GM12878 (cell line): ENCODE data around the gene SFSWAP. TPM values are rescaled to one million over a fixed set of nuclear protein-coding genes. Genes with fewer than 3 reads are reported as not detected.
"Not testable (repeated sequence)": the region's sequence is repeated elsewhere in the genome, so short reads cannot be mapped to it uniquely, and the experiment has no call there.

Experiments used
- ATAC-seq: fragments of 200-7000 bp; cut with Tn5 transposase; 3 replicates; pipeline ENCODE4 v1.9.1; 2020; ENCODE audit warnings: mild to moderate bottlenecking, moderate library complexity
- BruUV-seq: library from RNA; stranded (reverse); fragments of 400-500 nt; replicated peaks from 2 replicates; lab custom pipeline; 2021; lab: Mats Ljungman, UMichigan
- CTCF ChIA-PET: fragments of 300-600 bp; sonication (Branson Sonifier 250); formaldehyde crosslinking; extraction: SDS; loops from one replicate; lab custom pipeline; 2021; ENCODE audit warnings: inconsistent platforms; lab: Yijun Ruan, JAX
- POLR2A ChIA-PET: fragments of 350-600 bp; formaldehyde crosslinking; extraction: SDS; loops from one replicate; lab custom pipeline; 2021; ENCODE audit warnings: inconsistent platforms; lab: Charles Lee
- RAD21 ChIA-PET: fragments of 300-600 bp; sonication (Branson Sonifier 250); formaldehyde crosslinking; loops from one replicate; lab custom pipeline; 2023; ENCODE audit warnings: antibody characterized with exemption; ENCODE audit not compliant: unreplicated experiment; lab: Charles Lee
- SMC1A ChIA-PET: fragments of 300-600 bp; sonication (Branson Sonifier 250); formaldehyde crosslinking; loops from one replicate; lab custom pipeline; 2023; ENCODE audit not compliant: unreplicated experiment, uncharacterized antibody; lab: Charles Lee
- DNase-seq: peaks from one replicate; pipeline ENCODE4 v3.0.0-alpha.2; 2011; ENCODE audit warnings: low read depth, low spot score
- FAIRE-seq: peaks from 3 replicates; lab custom pipeline; 2011; peaks lifted over from hg19 to GRCh38; lab: Jason Lieb, UNC
- H2AFZ ChIP-seq: 2 replicates; pipeline ENCODE4 v1.6.0; 2011; ENCODE audit warnings: low read depth, low read length, control low read depth; ENCODE audit not compliant: control insufficient read depth
- H3K27ac ChIP-seq: 2 replicates; pipeline ENCODE4 v1.5.1; 2011; ENCODE audit warnings: control low read depth; ENCODE audit not compliant: control insufficient read depth, insufficient read depth
- H3K27me3 ChIP-seq, 2 experiments: replicated peaks in 1 of 2; 2 replicates each; pipeline versions ENCODE4 v1.6.0 to v1.6.1; 2011; ENCODE audit warnings: low read length in 1 of 2; ENCODE audit not compliant: control insufficient read depth in 2 of 2, insufficient read depth in 2 of 2
- H3K36me3 ChIP-seq, 2 experiments: 2 replicates each; pipeline ENCODE4 v1.5.1; 2011; ENCODE audit warnings: low read length in 1 of 2; ENCODE audit not compliant: control insufficient read depth in 2 of 2, insufficient read depth in 2 of 2
- H3K4me1 ChIP-seq: 2 replicates; pipeline ENCODE4 v1.6.1; 2011; ENCODE audit warnings: mild to moderate bottlenecking, low read length, moderate library complexity, mixed read lengths; ENCODE audit not compliant: control insufficient read depth, insufficient read depth
- H3K4me2 ChIP-seq: 2 replicates; pipeline ENCODE4 v1.6.0; 2011; ENCODE audit warnings: control low read depth; ENCODE audit not compliant: control insufficient read depth, insufficient read depth
- H3K4me3 ChIP-seq: fragments of 200-600 bp; sonication (generic); 2 replicates; pipeline ENCODE4 v1.5.1; 2016
- H3K79me2 ChIP-seq: 2 replicates; pipeline ENCODE4 v1.6.0; 2011; ENCODE audit warnings: low read length; ENCODE audit not compliant: control insufficient read depth, insufficient read depth
- H3K9ac ChIP-seq: 2 replicates; pipeline ENCODE4 v1.8.0; 2011; ENCODE audit warnings: low read length, control low read depth, mixed read lengths; ENCODE audit not compliant: control insufficient read depth, insufficient read depth
- H3K9me3 ChIP-seq: replicated peaks from 3 replicates; pipeline ENCODE4 v1.5.1; 2011; ENCODE audit warnings: mild to moderate bottlenecking, low read length; ENCODE audit not compliant: control insufficient read depth, insufficient read depth
- H4K20me1 ChIP-seq: 2 replicates; pipeline ENCODE4 v1.6.0; 2011; ENCODE audit not compliant: control insufficient read depth, insufficient read depth
- WGBS: methylation state at CpG from one replicate; pipeline ENCODE4 v1.1.6; 2016; ENCODE audit warnings: low lambda C conversion rate; ENCODE audit not compliant: insufficient replicate concordance, insufficient coverage; ENCODE audit errors: missing lambda C conversion rate; 5-methylcytosine and 5-hydroxymethylcytosine counted together
- in situ Hi-C: fragments of 300-500 bp; cut with MboI; formaldehyde crosslinking; loops from 9 replicates; pipeline ENCODE4 v1.14.3; 2018; ENCODE audit warnings: mixed read lengths
- intact Hi-C: fragments of 100-400 bp; cut with micrococcal nuclease; formaldehyde crosslinking; loops from one replicate; pipeline ENCODE4 v1.14.2; 2022; ENCODE audit not compliant: unreplicated experiment
- polyA plus RNA-seq, 11 experiments: library from polyadenylated mRNA; depleted of rRNA in 4 of 11; unstranded in 6 of 11; stranded (reverse) in 5 of 11; fragments of >200 nt; fragmentation: Nextera tagmentation in 4 of 11; fragmentation: Illumina TruSeq in 1 of 11; extraction: Ambion mirVana in 4 of 11; extraction: Trizol in 1 of 11; gene quantifications; 1 replicate in 1 of 11; 2 replicates in 10 of 11; pipeline versions ENCODE4 v1.2.1 to v1.2.3, GENCODE V29; 2011 to 2016; ENCODE audit warnings: inconsistent platforms in 2 of 11, missing spikeins in 2 of 11, low read depth in 1 of 11
- total RNA-seq, 4 experiments: library from RNA; depleted of rRNA in 3 of 4; stranded (reverse); fragments of >200 nt in 3 of 4; fragmentation: Illumina TruSeq in 1 of 4; extraction: Trizol in 1 of 4; gene quantifications; 2 replicates each; pipeline versions ENCODE4 v1.2.1 to v1.2.3, GENCODE V29; 2013 to 2021

The SFSWAP gene
- total and polyA plus RNA-seq, 10 of the 15 experiments (the other 5 are each of a cell fraction or from before 2014, with no cell fraction given): 1.8 to 48.6 (median 25.0) TPM

DNA sequence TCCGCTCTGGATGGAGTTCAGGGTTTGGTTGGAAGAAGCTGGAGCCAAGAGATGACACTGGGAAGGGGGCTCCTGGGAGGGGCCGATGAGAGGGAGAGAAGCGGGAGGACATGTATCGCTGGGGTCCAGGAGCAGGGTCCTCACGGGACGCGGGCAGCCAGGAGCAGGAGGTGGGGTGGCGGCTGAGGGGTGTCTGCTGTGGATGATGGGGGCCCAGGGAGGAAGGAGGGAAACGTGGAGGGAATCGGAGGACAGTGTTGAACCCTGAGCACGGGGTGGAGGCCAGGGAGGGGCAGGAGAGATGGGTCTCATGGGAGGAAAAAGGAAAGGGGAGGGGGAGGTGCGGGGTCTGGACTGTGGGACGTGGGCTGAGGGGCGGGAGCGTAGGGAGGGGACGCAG is 31.7 kb upstream of the SFSWAP start:
- intact Hi-C loops, H3K9ac ChIP-seq, H2AFZ ChIP-seq, ATAC-seq, H3K79me2 ChIP-seq, H3K4me3 ChIP-seq, in situ Hi-C loops, H3K36me3 ChIP-seq, DNase-seq, RAD21 ChIA-PET, FAIRE-seq, BruUV-seq, H3K9me3 ChIP-seq, H3K27me3 ChIP-seq, H4K20me1 ChIP-seq, CTCF ChIA-PET, SMC1A ChIA-PET, H3K27ac ChIP-seq, POLR2A ChIA-PET, H3K4me1 ChIP-seq, H3K4me2 ChIP-seq: not testable (repeated sequence)
- 75% methylated on average over 3 of the region's 16 CpGs for WGBS

DNA sequence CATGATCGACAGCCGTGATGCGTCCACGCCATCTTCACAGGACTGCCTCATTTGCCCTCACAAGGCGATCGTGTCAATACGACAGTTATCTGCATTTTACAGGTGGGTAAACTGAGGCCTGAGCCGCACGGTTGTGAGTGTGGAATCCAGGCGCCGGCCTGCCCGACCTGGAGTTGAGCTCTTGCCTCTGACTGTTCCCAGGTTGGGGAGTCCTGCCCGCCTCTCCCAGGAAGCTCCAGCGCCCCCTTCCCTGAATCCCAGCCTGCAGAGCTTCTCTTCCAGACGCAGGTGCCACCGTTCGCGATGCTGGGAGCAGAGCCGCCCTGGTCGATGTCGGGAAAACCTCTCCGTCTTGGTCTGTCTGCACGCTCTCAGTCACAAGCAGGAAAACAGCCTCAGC is 31.1 kb upstream of the SFSWAP start:
- in situ Hi-C loops, DNase-seq, FAIRE-seq, H3K4me3 ChIP-seq, intact Hi-C loops, H3K27ac ChIP-seq, ATAC-seq, H3K79me2 ChIP-seq, H3K4me2 ChIP-seq, POLR2A ChIA-PET, H3K9me3 ChIP-seq, H3K36me3 ChIP-seq, H3K27me3 ChIP-seq, H3K9ac ChIP-seq, BruUV-seq, SMC1A ChIA-PET, H2AFZ ChIP-seq, RAD21 ChIA-PET, H4K20me1 ChIP-seq, CTCF ChIA-PET, H3K4me1 ChIP-seq: not testable (repeated sequence)
- 71% methylated on average over 7 of the region's 23 CpGs for WGBS

DNA sequence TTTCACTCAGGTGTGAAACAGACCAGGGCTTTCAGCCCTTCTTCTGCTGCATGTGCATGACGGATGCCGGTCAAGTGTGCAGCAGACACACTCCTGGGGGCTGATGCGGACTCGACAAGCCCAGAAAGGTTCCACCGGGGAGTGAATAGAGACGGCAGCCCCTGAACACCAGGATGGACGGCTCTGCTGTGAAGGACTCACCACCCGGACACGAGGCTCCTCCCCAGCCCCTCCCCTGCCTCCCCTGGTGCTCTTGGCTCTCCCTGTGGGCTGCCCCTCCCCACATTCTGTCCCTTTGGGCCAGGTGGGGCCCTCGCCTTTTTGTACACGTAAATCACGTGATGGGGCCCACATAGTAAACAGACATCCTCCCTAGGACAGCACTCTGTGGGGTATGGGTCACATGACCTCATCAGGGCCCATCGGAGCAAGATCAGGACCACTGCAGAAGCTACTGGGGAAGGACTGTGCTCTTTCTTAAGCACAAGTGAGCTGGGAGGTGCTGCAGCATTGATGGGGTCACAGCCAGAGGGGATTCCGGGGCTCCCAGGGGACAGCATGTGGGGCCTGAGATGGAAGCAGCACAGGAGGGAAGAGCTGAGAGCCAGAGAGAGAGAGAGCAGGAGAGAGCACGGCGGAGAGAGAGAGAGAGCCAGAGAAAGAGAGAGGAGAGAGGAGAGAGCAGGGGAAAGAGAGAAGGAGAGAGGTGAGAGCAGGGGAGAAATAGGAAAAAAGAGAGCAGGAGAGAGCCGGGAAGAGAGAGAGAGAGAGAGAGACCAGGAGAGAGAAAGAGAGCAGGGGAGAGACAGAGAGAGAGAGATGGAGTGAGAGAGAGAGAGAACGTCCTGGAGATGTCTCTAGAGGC is 30.3 kb upstream of the SFSWAP start:
- H3K27ac ChIP-seq, H3K27me3 ChIP-seq, H3K9ac ChIP-seq, H2AFZ ChIP-seq, H3K79me2 ChIP-seq, H3K4me1 ChIP-seq, ATAC-seq, FAIRE-seq, H3K4me2 ChIP-seq, SMC1A ChIA-PET, H3K36me3 ChIP-seq, intact Hi-C loops, DNase-seq, H3K9me3 ChIP-seq, RAD21 ChIA-PET, BruUV-seq, CTCF ChIA-PET, POLR2A ChIA-PET, H3K4me3 ChIP-seq, H4K20me1 ChIP-seq, in situ Hi-C loops: not testable (repeated sequence)
- WGBS: 63% methylated on average over 15 of the region's 18 CpGs
